Measurements from ENCODE around the gene CCDC92. TPM values are rescaled to one million over a fixed set of nuclear protein-coding genes. Genes with fewer than 3 reads are reported as not detected.
A peak's percentile ranks its signal among the peaks of the same experiment; 100 is the strongest.
"Not testable (repeated sequence)": the region's sequence is repeated elsewhere in the genome, so short reads cannot be mapped to it uniquely, and the experiment has no call there.

CCDC92 gene
- total RNA-seq, 2 experiments from 2014 or later = 14.8 to 16.2 TPM

DNA sequence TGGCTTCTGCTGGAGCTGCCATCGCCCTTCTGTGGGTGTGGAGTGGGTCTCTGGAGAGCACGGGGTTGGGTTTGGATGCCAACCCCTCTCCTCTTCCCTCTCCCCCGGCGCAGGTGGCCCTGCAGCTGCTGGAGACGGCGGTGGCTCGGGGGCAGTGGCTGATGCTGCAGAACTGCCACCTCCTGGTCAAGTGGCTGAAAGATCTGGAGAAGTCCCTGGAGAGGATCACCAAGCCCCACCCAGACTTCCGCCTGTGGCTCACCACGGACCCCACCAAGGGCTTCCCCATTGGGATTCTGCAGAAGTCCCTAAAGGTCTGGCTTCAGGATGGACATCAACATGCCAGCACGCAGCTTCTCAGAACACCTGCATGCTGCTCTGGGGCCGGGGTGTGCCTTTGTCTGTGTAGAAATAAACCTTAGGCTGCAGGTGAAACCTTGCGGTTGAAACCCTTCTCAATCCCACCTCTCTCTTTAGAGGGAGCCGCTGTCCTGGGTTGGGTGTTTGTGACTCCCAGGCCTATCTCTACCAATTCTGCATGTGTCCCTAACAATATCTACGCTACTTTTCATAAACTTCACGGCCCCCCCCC, 44.3 kb downstream of the CCDC92 start:
- ATAC-seq (no peak), DNase-seq (no peak)
- no peaks in the 10 kb centered on the region for H3K36me3 Mint-ChIP-seq (ENCODE audit: low read depth)
- H3K27ac Mint-ChIP-seq = no peak overlapping the region
- H3K9me3 Mint-ChIP-seq (ENCODE audit: insufficient read depth) = no peaks in the 10 kb centered on the region
- ChIA-PET CTCF (no interaction called here), POLR2A (no interaction called here)
- peaks cover 20% of the 10 kb centered on the region for H3K4me1 Mint-ChIP-seq (ENCODE audit: low read depth)
- H3K4me3 Mint-ChIP-seq = no peak overlapping the region
- peaks cover 12% of the 10 kb centered on the region for H3K27me3 Mint-ChIP-seq (ENCODE audit: low read depth)

DNA sequence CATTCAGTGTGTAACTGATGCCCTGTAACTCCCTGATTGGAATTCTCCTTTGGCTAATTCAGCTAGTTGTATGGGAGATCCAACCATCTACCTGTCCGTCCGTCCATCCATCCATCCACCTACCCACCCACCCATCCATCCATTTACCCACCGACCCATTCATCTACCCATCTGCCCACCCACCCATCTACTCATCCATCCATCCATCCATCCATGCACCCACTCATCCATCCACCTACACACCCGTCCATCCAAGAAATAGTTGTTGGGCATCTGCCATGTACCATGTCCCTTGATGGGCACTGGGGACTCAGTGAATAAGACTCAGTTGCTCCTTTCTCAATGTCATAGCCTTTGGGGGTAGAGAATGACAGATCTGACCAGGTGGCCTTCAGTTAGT, 48.1 kb downstream of the CCDC92 start:
- Mint-ChIP-seq H3K9me3 (ENCODE audit: insufficient read depth) (no peaks in the 10 kb centered on the region), H3K4me3 (no peak overlapping the region), H3K4me1 (ENCODE audit: low read depth) (peaks cover 2% of the 10 kb centered on the region), H3K27ac (no peak overlapping the region), H3K36me3 (ENCODE audit: low read depth) (no peaks in the 10 kb centered on the region), H3K27me3 (ENCODE audit: low read depth) (peaks cover 16% of the 10 kb centered on the region)
- DNase-seq = no peak
- no peak for ATAC-seq
- CTCF ChIA-PET = no interaction called here
- POLR2A ChIA-PET = no interaction called here

DNA sequence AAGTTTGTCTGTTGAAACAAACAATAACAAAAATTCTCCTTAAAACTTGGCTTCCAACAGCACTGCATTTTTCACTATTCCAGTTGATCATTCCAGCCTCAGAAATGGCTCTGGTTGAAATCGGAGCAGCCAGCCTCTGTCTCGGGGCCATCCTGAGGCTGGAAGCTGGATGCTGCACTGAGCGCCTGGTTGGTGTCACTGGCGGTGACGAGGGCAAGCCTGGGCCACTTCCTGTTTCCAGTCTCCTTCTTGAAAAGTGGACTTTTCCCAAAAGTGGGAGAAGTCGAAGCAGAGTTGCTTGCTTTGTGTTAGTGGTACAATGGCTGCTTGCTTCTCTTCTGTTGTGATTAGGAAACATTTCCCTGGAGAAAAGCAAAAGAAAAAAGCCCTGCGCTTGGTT, 48.7 kb downstream of the CCDC92 start:
- no peak overlapping the region for H3K27ac Mint-ChIP-seq
- peaks cover 2% of the 10 kb centered on the region for H3K4me1 Mint-ChIP-seq (ENCODE audit: low read depth)
- DNase-seq (no peak), ATAC-seq (no peak)
- POLR2A ChIA-PET = no interaction called here
- no peaks in the 10 kb centered on the region for H3K36me3 Mint-ChIP-seq (ENCODE audit: low read depth)
- CTCF ChIA-PET = interaction anchor here (0.8 kb wide), 1 partner anchor 18 kb away, joined by 6 read pairs; no protein-coding TSS in a partner anchor
- peaks cover 16% of the 10 kb centered on the region for H3K27me3 Mint-ChIP-seq (ENCODE audit: low read depth)
- H3K4me3 Mint-ChIP-seq = no peak overlapping the region
- H3K9me3 Mint-ChIP-seq (ENCODE audit: insufficient read depth) = no peaks in the 10 kb centered on the region

DNA sequence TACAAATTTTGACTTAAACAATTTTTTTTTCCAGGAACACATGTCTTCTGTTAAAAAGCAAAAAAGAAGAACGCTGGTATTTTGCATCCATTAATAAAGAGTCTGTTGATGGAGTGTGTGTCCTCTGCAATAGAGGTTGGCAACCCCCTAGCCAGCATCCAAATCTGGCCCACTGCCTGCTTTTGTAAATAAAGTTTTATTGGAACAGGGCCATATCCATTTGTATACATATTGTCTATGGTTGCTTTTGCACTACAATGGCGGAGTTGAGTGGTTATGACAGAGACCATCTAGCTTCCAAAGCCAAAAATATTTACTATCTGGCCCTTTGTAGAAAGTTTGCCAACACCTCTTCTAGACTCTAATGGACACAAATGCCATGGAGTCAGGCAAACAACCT, 49.6 kb downstream of the CCDC92 start:
- ATAC-seq (no peak), DNase-seq (no peak)
- H3K27me3 Mint-ChIP-seq (ENCODE audit: low read depth) = peaks cover 16% of the 10 kb centered on the region
- no peak overlapping the region for H3K4me3 Mint-ChIP-seq
- no peaks in the 10 kb centered on the region for H3K36me3 Mint-ChIP-seq (ENCODE audit: low read depth)
- POLR2A ChIA-PET = no interaction called here
- CTCF ChIA-PET = interaction anchor here (0.8 kb wide), 1 partner anchor 18 kb away, joined by 6 read pairs; no protein-coding TSS in a partner anchor
- no peaks in the 10 kb centered on the region for H3K9me3 Mint-ChIP-seq (ENCODE audit: insufficient read depth)
- no peak overlapping the region for H3K27ac Mint-ChIP-seq
- peaks cover 2% of the 10 kb centered on the region for H3K4me1 Mint-ChIP-seq (ENCODE audit: low read depth)

DNA sequence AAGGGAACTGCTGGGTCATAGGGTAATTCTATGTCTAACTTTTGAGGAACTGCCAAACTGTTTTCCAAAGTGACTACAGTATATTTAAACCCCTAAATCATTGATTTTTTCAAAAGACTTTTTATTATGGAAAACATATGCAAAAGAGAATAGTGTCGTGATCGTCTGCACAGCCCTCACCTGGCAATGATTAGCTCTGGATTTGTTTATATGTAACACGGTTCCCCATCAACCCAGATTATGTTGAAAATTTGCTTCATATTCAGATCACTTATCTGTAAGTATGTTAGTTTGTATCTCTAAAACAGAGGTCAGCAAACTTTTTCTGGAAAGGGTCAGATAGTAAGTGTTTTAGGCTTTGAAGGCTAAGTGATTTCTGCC, 52.7 kb downstream of the CCDC92 start:
- Mint-ChIP-seq H3K4me3 (no peak overlapping the region), H3K27ac (no peak overlapping the region), H3K9me3 (ENCODE audit: insufficient read depth) (no peaks in the 10 kb centered on the region), H3K36me3 (ENCODE audit: low read depth) (no peaks in the 10 kb centered on the region), H3K27me3 (ENCODE audit: low read depth) (peaks cover 16% of the 10 kb centered on the region), H3K4me1 (ENCODE audit: low read depth) (peaks cover 5% of the 10 kb centered on the region)
- ATAC-seq = no peak
- ChIA-PET CTCF (interaction anchor here (1.1 kb wide), 1 partner anchor 14 kb away, joined by 3 read pairs; no protein-coding TSS in a partner anchor), POLR2A (no interaction called here)
- no peak for DNase-seq

DNA sequence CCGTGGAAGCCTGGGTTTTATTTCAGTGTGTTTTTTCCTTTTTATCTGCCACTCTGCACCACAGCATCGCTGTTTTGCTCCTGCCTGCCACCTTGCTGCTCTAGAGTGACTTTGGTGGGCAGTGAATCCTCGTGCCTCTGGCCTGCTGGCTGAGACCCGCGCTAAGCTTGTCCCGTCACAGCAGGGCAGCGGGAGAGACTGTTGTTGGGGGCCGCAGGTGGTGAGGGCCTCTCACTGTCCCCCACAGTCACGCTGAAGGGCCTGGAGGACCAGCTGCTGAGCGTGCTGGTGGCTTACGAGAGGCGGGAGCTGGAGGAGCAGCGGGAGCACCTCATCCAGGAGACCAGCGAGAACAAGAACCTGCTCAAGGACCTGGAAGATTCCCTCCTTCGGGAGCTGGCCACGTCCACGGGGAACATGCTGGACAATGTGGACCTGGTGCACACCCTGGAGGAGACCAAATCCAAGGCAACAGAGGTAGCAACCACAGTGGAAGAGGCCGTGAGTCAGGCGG, 55.2 kb downstream of the CCDC92 start:
- ChIA-PET CTCF (interaction anchor here (3.2 kb wide), 1 partner anchor 13 kb away, joined by 11 read pairs; no protein-coding TSS in a partner anchor), POLR2A (no interaction called here)
- ATAC-seq (no peak), DNase-seq (no peak)
- Mint-ChIP-seq H3K4me3 (no peak overlapping the region), H3K27me3 (ENCODE audit: low read depth) (peaks cover 3% of the 10 kb centered on the region), H3K36me3 (ENCODE audit: low read depth) (no peaks in the 10 kb centered on the region), H3K27ac (no peak overlapping the region), H3K4me1 (ENCODE audit: low read depth) (peaks cover 5% of the 10 kb centered on the region), H3K9me3 (ENCODE audit: insufficient read depth) (no peaks in the 10 kb centered on the region)

DNA sequence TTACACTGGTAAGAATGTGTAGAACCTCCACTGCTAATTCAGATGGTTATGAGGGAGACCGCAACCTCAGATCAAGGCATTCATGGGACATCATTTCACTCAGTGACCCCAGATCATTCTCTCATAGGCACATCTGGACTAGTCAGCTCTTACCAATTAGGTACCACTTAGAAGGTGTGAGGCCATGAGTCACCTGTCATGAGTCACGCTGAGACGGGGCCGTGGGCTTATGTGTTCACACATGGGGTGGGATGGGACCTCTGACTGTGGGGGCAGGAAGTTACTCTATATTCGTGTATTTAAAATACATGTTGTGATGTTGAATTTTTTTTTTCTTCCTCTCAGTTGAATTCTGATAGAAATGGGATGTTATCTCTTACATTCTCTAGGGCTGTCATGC, 55.9 kb downstream of the CCDC92 start:
- no peaks in the 10 kb centered on the region for H3K9me3 Mint-ChIP-seq (ENCODE audit: insufficient read depth)
- H3K36me3 Mint-ChIP-seq (ENCODE audit: low read depth) = no peaks in the 10 kb centered on the region
- peaks cover 5% of the 10 kb centered on the region for H3K4me1 Mint-ChIP-seq (ENCODE audit: low read depth)
- ATAC-seq (no peak), DNase-seq (peak; percentile 38)
- peaks cover 3% of the 10 kb centered on the region for H3K27me3 Mint-ChIP-seq (ENCODE audit: low read depth)
- no peak overlapping the region for H3K27ac Mint-ChIP-seq
- ChIA-PET POLR2A (interaction anchor here (0.6 kb wide), 1 partner anchor 171 kb away, joined by 3 read pairs; no protein-coding TSS in a partner anchor), CTCF (interaction anchor here (1.3 to 3.2 kb wide), 2 partner anchors 12 to 67 kb away, joined by 3 to 11 read pairs; no protein-coding TSS in a partner anchor)
- H3K4me3 Mint-ChIP-seq = no peak overlapping the region

DNA sequence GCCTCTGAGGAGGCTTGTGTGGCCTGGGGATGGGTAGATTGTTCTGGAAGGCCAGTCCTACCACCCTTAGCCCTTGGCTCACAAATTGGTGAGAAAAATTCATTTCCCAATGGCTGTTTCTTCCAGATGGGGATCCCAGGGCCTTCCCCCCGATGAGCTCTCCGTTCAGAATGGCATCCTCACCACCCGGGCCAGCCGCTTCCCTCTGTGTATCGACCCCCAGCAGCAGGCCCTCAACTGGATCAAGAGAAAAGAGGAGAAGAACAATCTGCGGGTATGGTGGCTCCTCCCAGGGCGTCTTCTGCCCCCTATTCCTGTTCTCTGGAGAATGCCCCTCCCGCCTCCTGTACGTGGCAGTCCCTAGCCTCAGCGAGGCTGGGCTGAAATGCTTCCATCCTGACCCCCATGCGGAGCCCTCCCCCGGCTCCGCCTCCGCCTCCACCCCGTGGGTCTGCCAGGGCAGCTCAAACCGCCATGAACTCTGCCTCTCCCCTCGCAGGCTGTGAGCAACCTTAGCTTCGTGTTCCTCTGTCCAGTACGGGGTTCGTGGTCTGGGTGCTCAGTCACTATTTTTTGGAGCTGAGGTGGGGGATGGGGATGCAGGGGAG, 57.8 kb downstream of the CCDC92 start:
- CTCF ChIA-PET = interaction anchor here (0.6 to 3.2 kb wide), 4 partner anchors 10 to 69 kb away, joined by 3 to 11 read pairs (median 4); no protein-coding TSS in a partner anchor
- Mint-ChIP-seq H3K36me3 (ENCODE audit: low read depth) (no peaks in the 10 kb centered on the region), H3K4me1 (ENCODE audit: low read depth) (peaks cover 3% of the 10 kb centered on the region), H3K27me3 (ENCODE audit: low read depth) (no peaks in the 10 kb centered on the region), H3K9me3 (ENCODE audit: insufficient read depth) (no peaks in the 10 kb centered on the region), H3K27ac (no peak overlapping the region), H3K4me3 (no peak overlapping the region)
- DNase-seq (no peak), ATAC-seq (no peak)
- POLR2A ChIA-PET = no interaction called here

DNA sequence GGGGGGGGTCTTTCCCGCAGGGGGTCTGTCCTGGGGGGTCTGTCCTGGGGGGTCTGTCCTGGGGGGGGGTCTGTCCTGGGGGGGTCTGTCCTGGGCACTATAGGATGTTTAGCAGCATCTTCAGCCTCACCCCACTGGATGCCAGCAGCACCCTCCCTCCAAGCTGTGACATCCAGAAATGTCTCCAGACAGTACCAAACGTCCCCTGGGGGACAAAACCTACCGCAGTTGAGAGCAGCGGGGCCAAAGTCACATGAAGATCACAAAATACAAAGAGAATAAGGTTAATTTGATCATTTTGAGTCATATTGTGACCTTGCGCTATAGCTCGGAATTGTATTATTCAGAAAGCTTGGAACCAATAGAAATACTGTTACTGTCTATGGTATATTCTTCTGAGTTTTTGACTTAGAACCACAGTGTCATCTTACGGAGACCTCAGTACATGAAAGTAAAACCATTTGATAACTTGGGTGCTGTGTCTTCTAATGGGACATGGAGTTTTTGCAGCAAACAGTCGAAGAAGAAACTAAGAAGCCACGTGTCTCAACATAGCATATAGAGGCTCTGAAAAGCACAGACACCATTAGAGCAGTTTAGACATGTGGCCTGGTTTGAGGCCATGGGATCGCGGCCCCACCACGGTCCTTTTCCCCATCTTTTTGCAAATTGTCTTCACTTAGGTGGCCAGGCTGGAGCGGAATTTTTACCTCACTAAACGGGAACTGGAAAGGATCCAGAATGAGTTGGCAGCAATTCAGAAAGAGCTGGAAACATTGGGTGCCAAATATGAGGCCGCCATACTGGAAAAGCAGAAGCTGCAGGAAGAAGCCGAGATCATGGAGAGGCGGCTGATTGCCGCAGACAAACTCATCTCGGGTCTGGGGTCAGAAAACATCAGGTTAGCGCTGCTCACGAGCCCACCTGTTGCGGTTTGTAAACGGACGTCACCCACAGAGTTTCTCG, 59.9 kb downstream of the CCDC92 start:
- peak; percentile 50 for ATAC-seq
- ChIA-PET POLR2A (no interaction called here), CTCF (interaction anchor here (0.6 to 1.2 kb wide), 2 partner anchors 8 to 101 kb away, joined by 3 to 4 read pairs; no protein-coding TSS in a partner anchor)
- Mint-ChIP-seq H3K9me3 (ENCODE audit: insufficient read depth) (no peaks in the 10 kb centered on the region), H3K4me3 (no peak overlapping the region), H3K4me1 (ENCODE audit: low read depth) (peaks cover 3% of the 10 kb centered on the region), H3K27ac (no peak overlapping the region), H3K27me3 (ENCODE audit: low read depth) (no peaks in the 10 kb centered on the region), H3K36me3 (ENCODE audit: low read depth) (no peaks in the 10 kb centered on the region)
- no peak for DNase-seq

DNA sequence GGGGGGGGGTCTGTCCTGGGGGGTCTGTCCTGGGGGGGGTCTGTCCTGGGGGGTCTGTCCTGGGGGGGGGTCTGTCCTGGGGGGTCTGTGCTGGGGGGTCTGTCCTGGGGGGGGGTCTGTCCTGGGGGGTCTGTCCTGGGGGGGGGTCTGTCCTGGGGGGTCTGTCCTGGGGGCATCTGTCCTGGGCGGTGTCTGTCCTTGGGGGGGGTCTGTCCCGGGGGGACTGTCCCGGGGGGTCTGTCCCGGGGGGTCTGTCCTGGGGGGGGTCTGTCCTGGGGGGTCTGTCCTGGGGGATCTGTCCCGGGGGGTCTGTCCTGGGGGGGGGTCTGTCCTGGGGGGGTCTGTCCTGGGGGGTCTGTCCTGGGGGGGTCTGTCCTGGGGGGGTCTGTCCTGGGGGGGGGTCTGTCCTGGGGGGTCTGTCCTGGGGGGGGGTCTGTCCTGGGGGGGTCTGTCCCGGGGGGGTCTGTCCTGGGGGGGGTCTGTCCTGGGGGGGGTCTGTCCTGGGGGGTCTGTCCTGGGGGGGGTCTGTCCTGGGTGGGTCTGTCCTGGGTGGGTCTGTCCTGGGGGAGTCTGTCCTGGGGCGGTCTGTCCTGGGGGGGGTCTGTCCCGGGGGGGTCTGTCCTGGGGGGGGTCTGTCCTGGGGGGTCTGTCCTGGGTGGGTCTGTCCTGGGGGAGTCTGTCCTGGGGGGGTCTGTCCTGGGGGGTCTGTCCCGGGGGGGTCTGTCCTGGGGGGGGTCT, 60.8 kb downstream of the CCDC92 start:
- H3K9me3 Mint-ChIP-seq (ENCODE audit: insufficient read depth); DNase-seq; H3K4me1 Mint-ChIP-seq (ENCODE audit: low read depth); ATAC-seq; H3K4me3 Mint-ChIP-seq; H3K36me3 Mint-ChIP-seq (ENCODE audit: low read depth); H3K27me3 Mint-ChIP-seq (ENCODE audit: low read depth); CTCF ChIA-PET; POLR2A ChIA-PET; H3K27ac Mint-ChIP-seq: not testable (repeated sequence)

DNA sequence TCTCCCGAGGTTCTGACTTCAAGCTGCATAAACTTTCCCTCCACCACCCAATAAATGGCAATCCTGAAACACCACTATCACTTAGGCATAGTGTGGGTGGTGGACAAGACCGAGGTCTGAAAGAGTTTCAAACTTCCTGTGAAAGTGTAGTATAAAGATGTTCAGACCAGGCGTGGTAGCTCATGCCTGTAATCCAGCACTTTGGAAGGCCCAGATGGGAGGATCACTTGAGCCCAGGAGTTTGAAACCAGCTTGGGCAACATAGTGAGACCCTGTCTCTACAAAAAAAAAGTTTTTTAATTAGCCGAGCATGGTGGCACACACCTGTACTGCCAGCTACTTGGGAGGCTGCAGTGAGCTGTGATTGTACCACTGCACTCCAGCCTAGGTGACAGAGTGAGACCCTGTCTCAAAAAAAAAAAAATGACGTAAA, 61.9 kb downstream of the CCDC92 start:
- Mint-ChIP-seq H3K27me3 (ENCODE audit: low read depth) (no peaks in the 10 kb centered on the region), H3K4me3 (no peak overlapping the region), H3K4me1 (ENCODE audit: low read depth) (no peaks in the 10 kb centered on the region), H3K36me3 (ENCODE audit: low read depth) (no peaks in the 10 kb centered on the region), H3K9me3 (ENCODE audit: insufficient read depth) (no peaks in the 10 kb centered on the region), H3K27ac (no peak overlapping the region)
- ChIA-PET POLR2A (no interaction called here), CTCF (interaction anchor here (1.2 to 1.5 kb wide), 2 partner anchors 23 to 73 kb away, joined by 3 to 13 read pairs; no protein-coding TSS in a partner anchor)
- peak; percentile 31 for ATAC-seq
- DNase-seq = no peak

Measured in activated CD8-positive, alpha-beta T cell treated with anti-CD3 and anti-CD28 coated beads, Interleukin-2, amount 10 ng/mL, durations not matched to agents 7 days and 5 days (primary cell).